PC-3 (cell line): Measurements from ENCODE around the gene ERMAP.

Source experiments
- CTCF ChIP-seq: fragments of 300-600 bp; sonication (generic); conservative IDR thresholded peaks from 2 replicates; pipeline ENCODE4 v1.5.1; 2017; ENCODE audit warnings: antibody characterized with exemption, low read depth, mild to moderate bottlenecking, low read length
- EZH2 ChIP-seq: fragments of 300-600 bp; sonication (generic); IDR thresholded peaks from one replicate; pipeline ENCODE4 v1.6.1; 2017; ENCODE audit warnings: antibody characterized with exemption, mild to moderate bottlenecking, low read length; ENCODE audit not compliant: unreplicated experiment
- EZH2phosphoT487 ChIP-seq: fragments of 300-600 bp; sonication (generic); IDR thresholded peaks from 2 replicates; pipeline ENCODE4 v1.6.1; 2018; ENCODE audit warnings: mild to moderate bottlenecking, antibody characterized with exemption, low read length, borderline replicate concordance

- no peak for TF ChIP-seq CTCF
- TF ChIP-seq EZH2phosphoT487: no peak
- no peak for TF ChIP-seq EZH2
These were observed 56.7 kb downstream of the ERMAP start for GRCh38 chr1:42873670-42874069.
